Effector CD4-positive, alpha-beta T cell (primary cell): Measurements from ENCODE around the gene TMC3.

Experiments used
- DNase-seq: peaks from one replicate; pipeline ENCODE4 v3.0.0-alpha.2; 2020

Gene TMC3

DNA sequence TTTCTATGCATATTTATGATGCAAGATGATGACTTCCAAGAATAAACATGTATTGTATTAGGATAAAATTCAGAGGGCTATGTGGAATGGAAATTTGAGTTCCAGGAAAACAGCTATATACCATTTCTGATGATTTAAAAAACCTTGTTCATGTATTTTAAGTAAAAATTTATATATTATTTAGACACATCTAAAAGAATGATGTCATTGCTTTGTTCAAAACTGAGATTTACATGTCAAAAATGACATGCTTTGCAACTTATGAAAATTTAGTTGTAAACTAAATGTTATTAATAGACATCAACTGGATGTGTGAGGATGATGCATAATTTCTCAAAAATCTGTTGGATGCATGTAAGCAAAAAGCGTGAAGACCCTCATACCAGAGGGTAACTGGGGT lies 52.3 kb downstream of the TMC3 start:
- DNase-seq = no peak

DNA sequence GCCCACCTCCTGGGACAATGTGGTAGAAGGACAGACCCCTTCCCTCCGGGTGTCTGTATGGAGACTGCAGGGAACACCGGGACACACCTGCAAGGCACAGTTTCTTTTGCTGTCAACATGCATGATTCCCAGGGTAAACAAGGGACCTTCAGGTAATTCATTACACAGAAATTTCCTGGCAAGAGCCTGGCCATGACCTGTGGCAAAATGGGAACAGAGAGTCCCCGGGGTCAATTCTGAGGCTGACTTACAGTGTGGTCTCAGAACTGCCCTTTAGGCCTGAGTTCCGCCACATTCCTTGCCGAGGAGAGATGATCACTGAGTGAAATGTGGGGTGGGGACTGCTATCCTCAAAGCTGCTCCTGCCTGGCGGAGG lies 56.4 kb downstream of the TMC3 start:
- no peak for DNase-seq

DNA sequence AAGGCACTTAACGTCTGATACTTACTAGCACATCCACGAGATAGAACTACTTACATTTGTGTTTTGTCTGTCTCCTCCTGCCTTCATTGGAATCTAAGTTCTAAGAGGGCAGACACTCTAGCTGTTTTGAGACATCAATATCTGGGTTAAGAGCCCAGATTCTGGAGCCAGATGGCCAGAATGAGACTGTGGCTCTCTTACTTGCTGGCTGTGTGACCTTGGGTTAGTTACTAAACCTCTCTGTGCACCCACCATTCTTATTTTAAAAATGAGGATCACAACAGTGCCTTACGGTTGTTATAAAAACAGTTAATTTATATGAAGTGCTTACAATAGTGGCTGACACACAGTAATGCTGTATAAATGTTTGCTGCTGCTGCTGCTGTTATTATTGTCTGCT lies 57.7 kb downstream of the TMC3 start:
- no peak for DNase-seq

DNA sequence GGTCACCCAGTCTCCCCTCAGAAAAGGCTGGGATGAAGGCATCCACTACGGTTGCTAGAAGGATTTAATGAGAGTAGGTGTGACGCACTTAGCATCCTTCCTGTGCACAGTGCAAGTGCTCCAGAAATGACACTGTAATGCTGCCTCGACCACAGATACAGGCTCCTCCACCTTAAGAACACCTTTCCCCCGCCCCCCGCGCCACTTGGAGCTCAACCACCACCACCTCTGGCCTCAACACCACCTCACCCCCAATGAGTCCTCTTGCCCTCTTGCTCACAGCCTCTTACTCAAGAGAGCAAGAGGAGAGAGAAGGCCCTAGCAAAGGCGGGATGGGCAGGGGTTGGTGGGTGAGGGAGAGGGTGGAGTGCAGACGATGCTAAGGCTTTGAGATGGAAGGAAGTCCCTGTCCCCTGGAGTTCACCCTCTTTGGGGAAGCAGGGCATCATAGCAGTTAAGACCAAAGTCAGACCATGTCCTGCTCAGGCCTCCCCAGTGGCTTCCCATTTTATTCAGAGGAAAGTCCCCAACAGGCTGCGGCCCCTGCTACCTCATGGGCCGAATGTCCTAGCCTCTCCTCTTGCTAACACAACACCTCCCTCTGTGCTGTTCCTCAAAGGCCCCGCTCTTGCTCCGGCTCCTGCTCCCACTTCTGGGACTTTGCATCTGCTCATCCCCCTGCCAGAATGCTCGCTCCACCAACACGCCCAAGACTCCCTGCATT lies 58.4 kb downstream of the TMC3 start:
- no peak for DNase-seq

DNA sequence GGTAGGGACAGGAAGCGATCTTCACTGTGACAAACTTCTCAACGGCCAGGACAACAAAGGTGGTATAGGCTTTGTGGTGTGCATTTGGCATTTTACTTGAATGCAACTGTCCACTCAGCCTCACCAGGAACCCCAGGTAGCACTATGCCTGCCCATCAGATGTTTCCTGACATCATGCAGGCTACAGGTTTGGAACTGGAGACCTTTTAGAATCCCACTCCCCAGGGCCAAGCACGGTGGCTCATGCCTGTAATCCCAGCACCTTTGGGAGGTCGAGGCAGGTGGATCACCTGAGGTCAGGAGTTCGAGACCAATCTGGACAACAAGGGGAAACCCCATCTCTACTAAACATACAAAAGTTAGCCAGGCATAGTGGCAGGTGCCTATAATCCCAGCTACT lies 59.6 kb downstream of the TMC3 start:
- no peak for DNase-seq

DNA sequence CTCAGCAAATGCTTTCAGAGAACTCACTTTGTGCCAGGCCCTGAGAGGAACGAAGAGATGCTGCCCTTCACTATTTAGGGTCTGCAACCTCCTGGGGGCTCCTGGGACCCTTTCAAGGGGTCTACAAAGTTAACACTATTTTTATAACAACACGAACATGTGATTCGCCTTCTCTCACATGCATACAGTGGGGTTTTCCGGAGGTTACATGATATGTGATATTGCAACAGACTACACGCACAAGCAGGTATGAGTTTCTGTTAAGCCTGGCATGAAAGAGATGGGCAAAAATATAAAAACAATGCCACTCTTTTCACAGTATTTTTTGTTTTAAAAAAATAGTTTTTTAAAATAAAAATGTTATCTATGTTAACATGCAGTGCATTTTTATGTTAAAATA lies 60.3 kb downstream of the TMC3 start:
- no peak for DNase-seq

DNA sequence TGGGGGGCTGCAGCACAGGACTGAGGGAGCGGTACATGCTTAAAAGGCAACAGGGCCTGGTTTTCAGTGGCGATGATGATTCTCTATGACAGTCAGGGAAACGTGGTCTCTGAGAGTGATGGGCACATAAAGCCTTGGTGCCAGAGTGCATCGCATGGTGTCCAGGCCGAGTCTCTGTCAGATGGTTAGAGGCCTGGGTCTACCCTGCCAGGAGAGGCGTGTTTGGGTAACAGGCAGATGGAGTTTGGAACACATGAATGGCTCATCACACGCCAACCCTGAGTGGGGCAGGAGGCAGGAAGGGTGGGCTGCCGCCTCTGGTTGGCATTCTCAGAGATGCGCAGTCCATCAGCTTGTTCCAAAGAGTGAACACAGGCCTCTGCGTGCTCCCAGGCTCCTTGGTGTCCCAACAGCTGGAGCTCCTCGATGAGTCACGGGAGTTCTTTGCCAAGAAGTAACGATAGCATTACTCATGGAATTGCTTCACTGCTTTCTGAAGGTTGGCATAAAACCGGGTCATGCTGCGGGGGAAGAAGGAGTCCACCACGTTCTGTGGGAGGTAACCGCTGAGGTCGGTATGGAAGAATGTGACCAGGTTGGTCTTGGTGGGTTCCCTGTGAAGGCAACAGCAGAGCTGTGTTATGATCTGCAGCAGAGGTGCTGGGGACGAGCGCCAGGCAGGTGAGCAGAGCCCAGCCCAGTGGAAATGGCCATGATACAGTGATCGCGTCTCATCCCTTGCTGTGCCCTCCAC lies 61.0 kb downstream of the TMC3 start:
- no peak for DNase-seq

DNA sequence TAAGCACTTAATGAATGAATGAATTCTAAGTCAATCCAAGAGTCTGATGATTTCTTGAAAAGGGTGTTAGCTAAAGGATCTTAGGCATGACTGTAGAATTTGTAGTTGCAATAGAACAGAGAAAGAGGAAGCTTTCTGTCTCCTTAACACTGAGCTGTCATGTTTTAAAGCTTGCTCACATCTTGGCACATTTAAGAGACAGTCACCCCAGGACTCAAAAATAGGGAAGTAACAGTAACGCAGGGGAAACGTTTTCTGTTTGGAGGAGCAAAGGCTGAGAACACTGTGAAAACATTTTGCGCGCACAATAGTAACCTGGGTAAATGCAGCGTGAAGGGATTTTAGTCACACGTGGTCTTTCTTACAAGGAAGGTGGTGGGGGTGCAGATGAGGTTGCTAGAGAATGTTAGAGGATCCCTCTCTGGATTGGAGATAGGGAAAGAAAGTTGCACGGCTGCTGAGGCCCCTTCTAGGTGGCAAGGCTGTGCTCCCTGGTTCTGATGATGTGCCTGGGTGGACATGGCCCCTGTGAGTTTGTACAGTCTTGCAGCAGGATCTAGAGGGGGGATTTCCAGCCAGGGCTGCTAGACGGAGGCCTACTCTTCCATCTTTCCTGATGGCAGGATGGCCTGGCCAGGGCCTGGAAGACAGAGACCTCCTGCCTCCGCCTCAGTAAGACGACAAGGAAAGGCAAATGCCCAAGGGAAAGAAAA lies 62.1 kb downstream of the TMC3 start:
- DNase-seq = no peak

DNA sequence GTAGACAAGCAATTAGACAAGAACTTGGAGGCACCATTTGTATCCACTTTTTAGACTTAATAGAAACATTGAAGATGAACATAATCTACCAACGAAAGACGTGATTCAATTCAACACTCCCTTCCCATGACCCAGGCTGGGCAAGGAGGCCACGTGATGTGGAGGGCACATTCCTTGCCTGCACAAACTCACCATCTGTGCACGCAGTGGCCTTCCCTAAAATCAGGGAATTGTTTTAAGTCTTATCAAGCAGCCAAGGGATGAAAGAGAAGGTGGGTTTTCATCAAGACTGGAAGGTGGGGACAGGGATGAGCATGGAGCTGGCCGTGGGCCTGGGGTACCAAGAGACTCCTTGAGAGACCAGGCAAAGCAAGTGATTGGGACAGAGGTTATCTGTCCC lies 63.5 kb downstream of the TMC3 start:
- no peak for DNase-seq

DNA sequence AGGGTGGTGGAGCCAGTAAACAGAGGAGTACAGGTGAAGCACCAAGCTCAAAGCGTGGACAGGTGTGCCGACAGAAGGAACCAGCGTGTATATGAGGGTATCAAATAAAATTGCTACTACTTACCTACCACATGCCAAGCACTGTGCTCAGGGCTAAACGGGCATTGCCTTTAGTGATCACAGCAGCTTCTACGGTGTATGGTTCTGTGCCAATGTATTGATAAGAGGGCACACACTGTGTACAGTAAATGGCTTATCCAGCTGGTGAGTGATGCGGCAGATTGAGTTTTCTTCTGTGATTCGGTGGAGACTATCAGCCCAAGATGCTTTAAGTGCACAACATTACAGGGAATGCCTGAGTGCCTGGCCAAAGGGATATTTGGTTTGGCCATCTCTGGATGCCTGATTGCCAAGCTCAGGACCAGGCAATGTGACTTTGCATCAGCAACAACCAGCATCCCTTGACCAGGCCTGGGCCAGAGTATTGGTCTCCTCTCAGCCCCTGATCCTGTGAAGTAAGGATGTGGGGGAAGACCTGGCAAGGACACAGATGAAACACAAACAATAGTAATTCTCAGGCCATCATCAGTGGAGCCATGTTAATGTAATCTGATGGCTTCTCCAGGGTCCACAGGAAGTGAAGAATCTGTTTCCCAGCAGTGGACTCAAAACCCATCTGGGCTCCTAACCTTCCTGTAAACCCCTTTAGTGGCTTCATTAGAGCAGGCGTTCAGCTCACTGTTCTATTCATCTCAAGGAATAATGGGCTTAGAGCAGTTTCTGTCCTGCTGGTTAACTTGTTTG lies 64.2 kb downstream of the TMC3 start:
- DNase-seq = no peak

DNA sequence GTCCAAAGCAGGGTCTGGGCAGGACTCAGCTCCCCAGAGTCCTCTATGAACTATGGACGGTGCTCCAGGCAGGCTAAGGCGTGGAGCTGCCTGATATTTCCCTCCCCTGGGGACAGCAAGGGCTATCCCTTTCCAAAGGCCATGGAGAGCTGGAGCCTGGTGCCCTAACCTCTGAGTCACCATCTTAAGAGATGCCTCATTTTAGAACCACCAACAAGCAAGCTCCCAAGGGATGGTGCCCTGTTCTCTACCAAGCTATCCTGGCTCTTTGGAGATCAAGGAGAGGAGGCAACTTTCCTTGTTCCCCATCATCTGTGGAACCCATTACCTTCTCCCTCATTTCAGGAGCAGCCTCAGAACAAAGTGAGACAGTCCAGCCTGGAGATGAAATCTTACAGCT lies 65.8 kb downstream of the TMC3 start:
- DNase-seq = no peak

DNA sequence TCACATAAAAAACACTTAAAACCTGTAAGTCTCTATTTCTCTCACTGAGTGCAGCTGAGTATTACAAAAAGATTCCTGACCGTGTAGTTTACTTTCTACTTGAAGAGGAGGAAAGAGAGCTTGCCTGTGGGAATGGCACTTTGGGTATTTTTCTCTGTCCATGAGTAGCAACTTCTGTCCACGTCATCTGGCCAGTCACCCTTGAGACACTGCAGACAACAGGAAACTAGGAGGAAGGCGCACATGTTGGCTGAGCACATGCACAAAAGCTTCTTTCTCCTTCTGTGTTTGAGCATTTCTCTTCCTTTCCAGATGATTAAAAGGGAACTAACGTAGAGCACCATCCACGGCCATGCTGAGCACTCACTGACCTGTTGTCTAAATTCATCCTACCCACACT lies 69.8 kb downstream of the TMC3 start:
- DNase-seq = no peak

DNA sequence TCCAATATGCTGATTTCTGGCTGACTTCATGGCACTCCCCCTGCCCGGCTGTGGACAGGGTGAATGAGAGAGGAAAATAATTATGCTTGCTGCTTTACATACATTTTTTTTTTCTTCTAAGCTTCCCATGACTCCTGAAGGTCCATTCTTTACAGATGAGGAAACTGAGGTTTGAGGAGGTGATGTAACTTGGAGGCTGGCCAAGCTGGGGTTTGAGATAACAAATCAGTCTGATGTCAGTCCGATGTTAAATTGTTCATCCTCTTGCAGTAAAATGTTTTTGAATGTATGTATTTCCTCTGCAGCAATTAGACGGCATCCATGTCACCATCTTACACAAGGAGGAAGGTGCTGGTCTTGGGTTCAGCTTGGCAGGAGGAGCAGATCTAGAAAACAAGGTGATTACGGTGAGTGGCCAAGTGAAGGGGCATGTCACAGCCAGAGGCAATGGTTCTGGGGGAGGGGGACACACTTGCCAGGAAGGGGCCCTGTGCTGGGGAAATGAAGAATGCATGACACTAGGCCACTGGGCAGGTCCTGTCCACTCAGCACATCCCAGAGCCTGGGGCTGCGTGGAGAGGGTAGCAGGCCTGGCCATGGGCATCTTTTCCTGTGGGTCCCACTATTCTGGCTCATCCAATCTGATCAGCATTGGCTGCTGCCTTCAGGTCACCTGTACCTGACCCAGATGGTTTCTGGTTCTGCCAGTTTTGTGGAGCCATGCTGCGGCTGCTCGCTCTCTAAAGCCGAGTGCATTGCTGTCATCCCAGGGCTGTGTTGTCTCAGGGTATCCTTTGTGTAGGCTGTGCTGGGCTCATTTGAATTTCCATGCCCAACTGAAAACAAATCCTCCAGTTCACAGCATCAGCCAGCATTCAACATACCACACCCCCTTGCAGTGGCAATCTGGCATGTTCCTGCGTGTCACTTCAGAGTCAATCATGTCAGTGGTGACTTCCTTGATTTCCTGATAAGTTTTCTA lies 70.5 kb downstream of the TMC3 start:
- DNase-seq = peak; percentile 34

DNA sequence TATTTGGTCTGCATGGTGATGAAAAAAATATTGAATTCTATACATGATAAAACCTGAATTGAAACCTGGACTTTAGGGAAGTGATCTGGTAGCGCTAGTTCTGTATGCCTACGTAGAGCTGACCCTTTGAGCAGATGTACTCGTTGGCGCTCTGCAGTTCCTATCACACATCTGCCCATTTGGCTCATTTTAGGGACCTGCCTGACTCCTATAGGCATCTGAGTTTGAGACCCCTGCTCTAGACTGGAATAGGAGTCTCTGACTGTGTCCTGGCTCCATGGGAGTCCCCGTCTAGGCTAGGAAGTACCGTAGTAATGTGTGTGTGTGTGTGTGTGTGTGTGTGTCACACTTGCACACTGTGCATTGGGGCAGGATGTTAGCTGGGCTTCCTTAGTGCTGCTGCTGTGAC lies 71.3 kb downstream of the TMC3 start:
- DNase-seq = no peak

DNA sequence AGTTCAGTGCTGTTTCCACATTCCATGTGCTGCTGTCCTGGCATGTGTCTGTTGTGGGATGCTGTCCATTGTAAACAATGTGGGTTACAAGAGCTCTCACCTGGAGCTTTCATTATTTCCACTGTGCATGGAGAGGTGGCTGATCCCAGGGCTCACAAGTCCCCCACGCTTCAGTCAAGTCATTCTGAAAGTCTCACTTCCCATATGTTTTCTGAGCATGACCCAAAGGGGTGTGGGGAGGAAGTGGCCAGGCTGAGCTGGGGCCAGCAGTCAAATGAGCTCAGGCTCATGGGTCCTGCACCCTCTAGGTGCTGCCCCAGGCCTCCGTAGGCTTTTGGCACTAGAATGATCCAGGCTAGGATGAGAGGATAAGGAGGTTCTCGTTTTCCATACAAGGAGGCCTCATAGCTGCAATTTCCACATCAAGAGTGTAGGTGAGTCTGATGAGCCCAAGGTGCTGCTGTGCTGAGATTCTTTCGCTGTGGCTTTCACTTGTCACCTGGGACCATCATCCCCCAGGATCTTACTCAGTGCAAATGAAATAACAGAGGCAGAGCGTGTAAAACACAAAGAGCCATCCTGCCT lies 72.1 kb downstream of the TMC3 start:
- no peak for DNase-seq

DNA sequence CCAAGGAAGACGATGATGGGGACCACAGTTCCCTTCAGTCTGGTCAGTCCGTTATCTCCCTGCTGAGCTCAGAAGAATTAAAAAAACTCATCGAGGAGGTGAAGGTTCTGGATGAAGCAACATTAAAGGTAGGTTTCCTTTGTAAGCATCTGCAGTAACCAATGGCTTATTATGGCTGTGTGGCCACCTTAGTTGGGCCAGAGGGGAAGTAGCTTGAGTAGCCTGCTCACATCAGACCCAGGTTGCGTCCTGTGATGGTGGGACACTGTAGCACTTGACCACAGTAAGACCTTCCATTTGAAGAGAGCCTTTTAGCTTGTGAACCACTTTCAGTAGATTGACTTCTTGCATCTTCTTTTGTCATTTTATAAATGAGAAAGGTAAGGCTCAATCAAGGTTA lies 72.6 kb downstream of the TMC3 start:
- no peak for DNase-seq

DNA sequence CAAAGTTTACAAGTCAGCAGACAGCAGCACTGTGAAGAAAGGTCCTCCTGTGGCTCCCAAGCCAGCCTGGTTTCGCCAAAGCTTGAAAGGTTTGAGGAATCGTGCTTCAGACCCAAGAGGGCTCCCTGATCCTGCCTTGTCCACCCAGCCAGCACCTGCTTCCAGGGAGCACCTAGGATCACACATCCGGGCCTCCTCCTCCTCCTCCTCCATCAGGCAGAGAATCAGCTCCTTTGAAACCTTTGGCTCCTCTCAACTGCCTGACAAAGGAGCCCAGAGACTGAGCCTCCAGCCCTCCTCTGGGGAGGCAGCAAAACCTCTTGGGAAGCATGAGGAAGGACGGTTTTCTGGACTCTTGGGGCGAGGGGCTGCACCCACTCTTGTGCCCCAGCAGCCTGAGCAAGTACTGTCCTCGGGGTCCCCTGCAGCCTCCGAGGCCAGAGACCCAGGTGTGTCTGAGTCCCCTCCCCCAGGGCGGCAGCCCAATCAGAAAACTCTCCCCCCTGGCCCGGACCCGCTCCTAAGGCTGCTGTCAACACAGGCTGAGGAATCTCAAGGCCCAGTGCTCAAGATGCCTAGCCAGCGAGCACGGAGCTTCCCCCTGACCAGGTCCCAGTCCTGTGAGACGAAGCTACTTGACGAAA lies 74.3 kb downstream of the TMC3 start:
- DNase-seq = no peak

DNA sequence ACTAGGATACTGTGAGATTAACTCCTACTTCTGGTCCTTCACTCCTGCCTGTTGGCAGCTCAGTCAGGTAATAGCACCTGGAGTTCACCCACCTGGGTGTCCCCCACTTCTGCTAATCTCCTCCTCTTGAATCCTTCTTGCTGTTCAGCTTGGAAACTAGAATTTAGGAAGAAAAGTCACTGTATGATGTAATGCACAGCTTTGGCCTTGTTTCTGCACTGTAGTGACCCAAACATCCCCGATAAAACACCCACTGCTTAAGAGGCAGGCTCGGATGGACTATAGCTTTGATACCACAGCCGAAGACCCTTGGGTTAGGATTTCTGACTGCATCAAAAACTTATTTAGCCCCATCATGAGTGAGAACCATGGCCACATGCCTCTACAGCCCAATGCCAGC lies 74.9 kb downstream of the TMC3 start:
- no peak for DNase-seq

DNA sequence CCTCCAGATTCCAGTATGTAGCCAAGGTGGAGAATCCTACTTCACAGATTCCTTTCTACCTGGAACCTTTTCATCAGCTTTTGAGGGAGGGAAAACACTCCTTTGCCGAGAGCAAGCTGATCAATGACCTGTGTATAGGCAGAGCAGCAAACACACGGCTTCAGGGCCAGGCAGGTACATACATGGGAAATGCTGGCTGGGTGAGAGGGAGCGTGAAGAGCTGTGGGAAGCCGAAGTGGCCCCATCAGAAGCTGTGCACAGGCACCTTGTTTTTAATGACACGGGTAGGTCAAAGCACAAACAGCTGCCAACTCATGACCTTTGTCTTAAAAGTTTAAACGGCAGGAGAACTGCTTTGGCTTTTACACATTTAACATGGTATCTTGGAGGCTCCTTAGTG lies 75.4 kb downstream of the TMC3 start:
- no peak for DNase-seq

DNA sequence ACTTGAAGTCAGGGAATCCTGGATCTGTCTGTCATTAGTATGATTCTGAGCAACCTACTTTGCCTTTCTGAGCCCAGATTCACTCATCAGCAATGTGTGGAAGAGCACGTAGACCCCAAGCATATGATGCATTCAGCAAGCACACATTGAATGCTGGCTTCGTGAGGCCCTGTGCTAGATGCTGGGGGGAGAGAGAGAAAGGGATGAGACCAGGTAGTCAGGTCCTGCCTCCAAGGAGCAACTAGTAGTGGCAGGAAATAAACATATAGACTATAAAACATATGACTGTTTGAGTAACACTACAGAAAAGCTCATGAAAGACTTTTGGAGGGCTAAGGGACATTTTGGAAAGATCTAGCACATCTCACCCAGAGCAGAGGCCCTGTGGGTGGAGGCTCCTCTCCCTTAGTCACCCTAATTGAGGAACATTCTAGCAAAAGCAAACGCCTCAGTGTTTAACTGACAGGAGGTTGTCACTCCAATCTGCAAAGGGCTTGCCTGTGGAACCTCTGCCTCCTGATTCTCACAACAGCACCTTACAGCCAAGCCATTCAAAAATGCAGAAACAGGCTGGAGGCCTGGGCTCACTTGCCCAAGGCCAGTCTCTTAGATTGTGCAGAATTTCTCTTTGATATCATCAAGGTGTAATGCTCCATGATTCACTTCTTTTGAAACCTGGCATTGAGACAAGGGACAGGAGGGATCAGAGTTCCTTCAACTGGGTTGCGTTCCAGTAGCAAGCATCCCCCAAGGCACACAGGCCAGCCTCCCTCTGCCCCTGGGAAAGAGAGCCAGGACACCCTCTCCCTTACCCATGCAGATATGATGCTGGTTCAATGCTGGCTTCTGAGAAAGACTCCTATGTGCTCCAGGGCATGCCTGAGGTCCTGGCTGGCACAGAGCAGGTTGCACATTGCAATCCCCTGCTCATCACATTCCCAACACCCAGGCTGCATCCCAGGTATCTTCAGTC lies 76.1 kb downstream of the TMC3 start:
- no peak for DNase-seq
